ENCODE results near the gene PRKAG3. TPM values are rescaled to one million over a fixed set of nuclear protein-coding genes. Genes with fewer than 3 reads are reported as not detected.

The PRKAG3 gene
- total RNA-seq, 2 experiments from 2014 or later = not detected

- ChIA-PET POLR2A (interaction anchor here (0.6 to 0.7 kb wide), 2 partner anchors 14 to 208 kb away, joined by 3 to 6 read pairs; no protein-coding TSS in a partner anchor), CTCF (ENCODE audit: unreplicated experiment) (no interaction called here)
- Histone ChIP-seq H4K20me1 (ENCODE audit: insufficient read depth, low read length) (no peaks in the 10 kb centered on the region), H3K27ac (ENCODE audit: low read depth, low read length, poor library complexity, severe bottlenecking) (no peak overlapping the region), H3K36me3 (ENCODE audit: insufficient read depth, low read length) (no peaks in the 10 kb centered on the region), H2AFZ (ENCODE audit: low read length) (no peak overlapping the region), H3K4me2 (ENCODE audit: low read length) (no peak overlapping the region), H3K4me1 (ENCODE audit: insufficient read depth, low read length, poor library complexity, severe bottlenecking) (no peaks in the 10 kb centered on the region), H3K4me3 (ENCODE audit: low read depth, low read length, poor library complexity, severe bottlenecking) (no peak overlapping the region), H3K9me2 (ENCODE audit: insufficient read depth, low read length) (no peaks in the 10 kb centered on the region), H3K9me3 (ENCODE audit: low read length) (0 out of 2 replicates have a peak, but pooled peaks cover under 1% of the 10 kb centered on the region), H3K79me2 (ENCODE audit: insufficient read depth, low read depth, low read length) (no peaks in the 10 kb centered on the region)
- intact Hi-C loops (cut with micrococcal nuclease; ENCODE audit: unreplicated experiment) = no loop called here
- no peak for TF ChIP-seq EZH2phosphoT487 (IDR thresholded peaks at IDR 0.05; ENCODE audit: borderline replicate concordance, low read depth, low read length)
- TF ChIP-seq, protein P1, sequence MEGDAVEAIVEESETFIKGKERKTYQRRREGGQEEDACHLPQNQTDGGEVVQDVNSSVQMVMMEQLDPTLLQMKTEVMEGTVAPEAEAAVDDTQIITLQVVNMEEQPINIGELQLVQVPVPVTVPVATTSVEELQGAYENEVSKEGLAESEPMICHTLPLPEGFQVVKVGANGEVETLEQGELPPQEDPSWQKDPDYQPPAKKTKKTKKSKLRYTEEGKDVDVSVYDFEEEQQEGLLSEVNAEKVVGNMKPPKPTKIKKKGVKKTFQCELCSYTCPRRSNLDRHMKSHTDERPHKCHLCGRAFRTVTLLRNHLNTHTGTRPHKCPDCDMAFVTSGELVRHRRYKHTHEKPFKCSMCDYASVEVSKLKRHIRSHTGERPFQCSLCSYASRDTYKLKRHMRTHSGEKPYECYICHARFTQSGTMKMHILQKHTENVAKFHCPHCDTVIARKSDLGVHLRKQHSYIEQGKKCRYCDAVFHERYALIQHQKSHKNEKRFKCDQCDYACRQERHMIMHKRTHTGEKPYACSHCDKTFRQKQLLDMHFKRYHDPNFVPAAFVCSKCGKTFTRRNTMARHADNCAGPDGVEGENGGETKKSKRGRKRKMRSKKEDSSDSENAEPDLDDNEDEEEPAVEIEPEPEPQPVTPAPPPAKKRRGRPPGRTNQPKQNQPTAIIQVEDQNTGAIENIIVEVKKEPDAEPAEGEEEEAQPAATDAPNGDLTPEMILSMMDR (conservative IDR thresholded peaks at IDR 0.05; ENCODE audit: low read length) = no peak
- BruUV-seq (replicated peaks) = no TSS peak
- DNase-seq (ENCODE audit: low spot score) = no peak
Measured at GRCh38 chr2:218809515-218809914, 22.1 kb downstream of the PRKAG3 start.

DNA sequence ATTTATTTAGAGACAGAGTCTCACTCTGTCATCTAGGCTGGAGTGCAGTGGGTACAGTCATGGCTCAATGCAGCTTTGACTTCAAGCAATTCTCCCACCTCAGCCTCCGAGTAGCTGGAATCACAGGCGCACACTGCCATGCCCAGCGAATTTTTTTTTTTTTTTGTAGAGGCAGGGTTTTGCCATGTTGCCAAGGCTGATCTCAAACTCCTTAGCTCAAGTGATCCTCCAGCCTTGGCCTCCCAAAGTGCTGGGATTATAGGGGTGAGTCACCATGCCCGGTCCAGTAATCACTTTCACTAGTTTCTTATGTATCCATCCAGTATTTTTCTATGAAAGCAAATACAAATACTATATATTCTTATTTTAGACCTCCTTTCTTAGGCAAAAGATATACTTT is 24.0 kb downstream of the PRKAG3 start:
- intact Hi-C loops (cut with micrococcal nuclease; ENCODE audit: unreplicated experiment) = no loop called here
- no peak overlapping the region for H3K27ac ChIP-seq (ENCODE audit: low read depth, low read length, poor library complexity, severe bottlenecking)
- H3K4me3 ChIP-seq (ENCODE audit: low read depth, low read length, poor library complexity, severe bottlenecking) = no peak overlapping the region
- H4K20me1 ChIP-seq (ENCODE audit: insufficient read depth, low read length) = no peaks in the 10 kb centered on the region
- no peaks in the 10 kb centered on the region for H3K79me2 ChIP-seq (ENCODE audit: insufficient read depth, low read depth, low read length)
- POLR2A ChIA-PET = interaction anchor here (0.6 kb wide), 1 partner anchor 149 kb away, joined by 3 read pairs; no protein-coding TSS in a partner anchor
- peaks cover under 1% of the 10 kb centered on the region for H3K4me1 ChIP-seq (ENCODE audit: insufficient read depth, low read length, poor library complexity, severe bottlenecking)
- 0 out of 2 replicates have a peak, but pooled peaks cover 6% of the 10 kb centered on the region for H3K9me3 ChIP-seq (ENCODE audit: low read length)
- H3K9me2 ChIP-seq (ENCODE audit: insufficient read depth, low read length) = no peaks in the 10 kb centered on the region
- H2AFZ ChIP-seq (ENCODE audit: low read length) = no peak overlapping the region
- DNase-seq (ENCODE audit: low spot score) = no peak
- no TSS peak for BruUV-seq (replicated peaks)
- no peaks in the 10 kb centered on the region for H3K36me3 ChIP-seq (ENCODE audit: insufficient read depth, low read length)
- CTCF ChIA-PET (ENCODE audit: unreplicated experiment) = no interaction called here
- TF ChIP-seq, protein P1 (conservative IDR thresholded peaks at IDR 0.05; ENCODE audit: low read length) = no peak
- no peak for TF ChIP-seq EZH2phosphoT487 (IDR thresholded peaks at IDR 0.05; ENCODE audit: borderline replicate concordance, low read depth, low read length)
- no peak overlapping the region for H3K4me2 ChIP-seq (ENCODE audit: low read length)

- 0 out of 2 replicates have a peak, but pooled peaks cover 6% of the 10 kb centered on the region for H3K9me3 ChIP-seq (ENCODE audit: low read length)
- TF ChIP-seq, protein P1 (conservative IDR thresholded peaks at IDR 0.05; ENCODE audit: low read length) = no peak
- no peak for TF ChIP-seq EZH2phosphoT487 (IDR thresholded peaks at IDR 0.05; ENCODE audit: borderline replicate concordance, low read depth, low read length)
- ChIA-PET CTCF (ENCODE audit: unreplicated experiment) (no interaction called here), POLR2A (interaction anchor here (0.7 to 1.1 kb wide), 3 partner anchors 10 to 148 kb away, joined by 4 to 8 read pairs (median 6); no protein-coding TSS in a partner anchor)
- H3K4me1 ChIP-seq (ENCODE audit: insufficient read depth, low read length, poor library complexity, severe bottlenecking) = peaks cover 3% of the 10 kb centered on the region
- H3K27ac ChIP-seq (ENCODE audit: low read depth, low read length, poor library complexity, severe bottlenecking) = no peak overlapping the region
- intact Hi-C loops (cut with micrococcal nuclease; ENCODE audit: unreplicated experiment) = no loop called here
- H3K4me3 ChIP-seq (ENCODE audit: low read depth, low read length, poor library complexity, severe bottlenecking) = no peak overlapping the region
- no peak overlapping the region for H3K4me2 ChIP-seq (ENCODE audit: low read length)
- DNase-seq (ENCODE audit: low spot score) = no peak
- no peaks in the 10 kb centered on the region for H3K79me2 ChIP-seq (ENCODE audit: insufficient read depth, low read depth, low read length)
- no peaks in the 10 kb centered on the region for H3K36me3 ChIP-seq (ENCODE audit: insufficient read depth, low read length)
- no peaks in the 10 kb centered on the region for H3K9me2 ChIP-seq (ENCODE audit: insufficient read depth, low read length)
- H2AFZ ChIP-seq (ENCODE audit: low read length) = no peak overlapping the region
- H4K20me1 ChIP-seq (ENCODE audit: insufficient read depth, low read length) = no peaks in the 10 kb centered on the region
- no TSS peak for BruUV-seq (replicated peaks)
Measured at GRCh38 chr2:218806346-218806978, 25.1 kb downstream of the PRKAG3 start.
